Stimulated activated CD8-positive, alpha-beta memory T cell treated with anti-CD3 and anti-CD28 coated beads, Interleukin-7, amount 100 ng/mL, for 4 hours (primary cell): ENCODE data around the gene OOSP4A.
"Not testable (repeated sequence)": the region's sequence is repeated elsewhere in the genome, so short reads cannot be mapped to it uniquely, and the experiment has no call there.

Source experiments
- DNase-seq, 2 donors: peaks; one replicate each; pipeline ENCODE4 v3.0.0-alpha.2; 2020; ENCODE audit warnings: low read depth in 2 of 2

Gene OOSP4A

GRCh38 chr11:59981106-59981770 lies 17.4 kb downstream of the OOSP4A start:
- no peak for DNase-seq

- not testable (repeated sequence) for DNase-seq
Measured at GRCh38 chr11:59982037-59982436, 18.2 kb downstream of the OOSP4A start.

GRCh38 chr11:59983212-59983611 lies 19.4 kb downstream of the OOSP4A start:
- no peak for DNase-seq

- DNase-seq: no peak
Measured at GRCh38 chr11:59984368-59984767, 20.5 kb downstream of the OOSP4A start.

- DNase-seq: no peak
Measured at GRCh38 chr11:59990421-59990820, 26.6 kb downstream of the OOSP4A start.

- DNase-seq: no peak
Measured at GRCh38 chr11:59992425-59992824, 28.6 kb downstream of the OOSP4A start.

GRCh38 chr11:59997800-59998199 lies 34.0 kb downstream of the OOSP4A start:
- DNase-seq: no peak

GRCh38 chr11:59999691-60000090 lies 35.9 kb downstream of the OOSP4A start:
- no peak for DNase-seq

GRCh38 chr11:60003729-60004128 lies 39.9 kb downstream of the OOSP4A start:
- DNase-seq: no peak

GRCh38 chr11:60005360-60005759 lies 41.5 kb downstream of the OOSP4A start:
- no peak for DNase-seq

GRCh38 chr11:60016881-60017280 lies 53.0 kb downstream of the OOSP4A start, which contains the start of gene OOSP4B:
Gene OOSP4B, plus strand, starts transcription at chr11:60017181.
- DNase-seq: no peak

GRCh38 chr11:60018058-60018457 lies 54.2 kb downstream of the OOSP4A start:
- no peak for DNase-seq
